Ovary (tissue), 3 donors: ENCODE data around the gene RBFOX2.

Source experiments
- CTCF ChIP-seq, 3 donors: fragments of 450-650 bp in 2 of 3; fragments of 200-600 bp in 1 of 3; IDR thresholded peaks; one replicate each; pipeline versions ENCODE4 v1.5.1 to v1.8.0; 2016 to 2022; ENCODE audit warnings: antibody characterized with exemption in 3 of 3, mild to moderate bottlenecking in 1 of 3
- EP300 ChIP-seq: sonication (generic); formaldehyde crosslinking; IDR thresholded peaks from one replicate; pipeline ENCODE4 v1.6.1; 2017; ENCODE audit warnings: antibody characterized with exemption
- donor health status: DM: no; HTN: no; CAD: no.

GRCh38 chr22:35733791-35734516 lies 294.7 kb downstream of the RBFOX2 start:
- TF ChIP-seq CTCF (IDR thresholded peaks at IDR 0.05) (no peak), EP300 (no peak)
